Activated T-helper 9 cell treated with anti-CD3 and anti-CD28 coated beads, Interleukin-2, amount 50 U/mL, for 16 hours (primary cell): ENCODE measurements around the gene TCHH.
"Not testable (repeated sequence)": the region's sequence is repeated elsewhere in the genome, so short reads cannot be mapped to it uniquely, and the experiment has no call there.

Experiments used
- DNase-seq: peaks from one replicate; pipeline ENCODE4 v3.0.0-alpha.2; 2020; ENCODE audit warnings: low read depth

TCHH gene

GRCh38 chr1:152112101-152112884, 3.0 kb downstream of the TCHH start:
- DNase-seq: no peak

GRCh38 chr1:152111515-152111968, 3.7 kb downstream of the TCHH start:
- DNase-seq: no peak

DNA sequence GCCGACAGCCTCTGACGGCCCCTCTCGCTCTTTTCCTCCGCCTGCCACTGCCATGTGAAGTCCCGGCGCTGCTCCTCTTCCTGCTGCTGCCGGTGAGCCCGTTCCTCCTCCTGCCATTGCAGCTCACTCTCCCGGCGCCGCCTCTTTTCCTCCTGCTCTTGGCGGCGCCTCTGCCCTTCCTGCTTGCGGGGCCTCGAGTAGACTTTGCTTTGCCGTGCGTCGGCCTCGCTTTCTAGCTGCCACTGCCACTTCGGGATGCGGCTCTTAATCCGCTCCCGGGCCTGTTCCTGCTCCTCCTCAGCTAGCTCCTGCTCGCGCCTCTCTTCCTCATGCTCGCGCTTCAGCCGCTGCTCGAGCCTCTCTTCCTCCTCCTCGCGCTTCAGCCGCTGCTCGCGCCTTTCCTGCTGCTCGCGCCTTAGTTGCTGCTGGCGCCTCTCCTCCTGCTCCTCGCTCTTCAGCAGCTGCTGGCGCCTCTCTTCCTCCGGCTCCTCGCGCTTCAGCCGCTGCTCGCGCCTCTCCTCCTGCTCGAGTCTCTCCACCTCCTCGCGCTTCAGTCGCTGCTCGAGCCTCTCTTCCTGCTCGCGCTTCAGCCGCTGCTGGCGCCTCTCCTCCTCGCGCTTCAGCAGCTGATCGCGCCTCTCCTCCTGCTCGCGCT, 4.3 kb downstream of the TCHH start:
- DNase-seq: no peak

GRCh38 chr1:152110365-152110859, 4.8 kb downstream of the TCHH start:
- no peak for DNase-seq

DNA sequence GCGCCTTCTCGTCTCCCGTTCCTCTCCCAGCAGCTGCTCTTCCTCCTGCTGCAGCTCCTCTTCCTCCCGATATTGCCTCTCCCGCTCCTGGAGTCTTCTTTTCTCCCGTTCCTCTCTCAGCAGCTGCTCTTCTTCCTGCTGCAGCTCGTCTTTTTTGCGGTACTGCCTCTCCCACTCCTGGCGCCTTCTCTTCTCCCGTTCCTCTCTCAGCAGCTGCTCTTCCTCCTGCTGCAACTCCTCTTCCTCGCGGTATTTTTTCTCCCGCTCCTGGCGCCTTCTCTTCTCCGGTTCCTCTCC, 5.3 kb downstream of the TCHH start:
- DNase-seq: no peak

GRCh38 chr1:152109231-152109997, 5.8 kb downstream of the TCHH start:
- no peak for DNase-seq

- no peak for DNase-seq
These were observed 6.4 kb downstream of the TCHH start for GRCh38 chr1:152108882-152109222.

DNA sequence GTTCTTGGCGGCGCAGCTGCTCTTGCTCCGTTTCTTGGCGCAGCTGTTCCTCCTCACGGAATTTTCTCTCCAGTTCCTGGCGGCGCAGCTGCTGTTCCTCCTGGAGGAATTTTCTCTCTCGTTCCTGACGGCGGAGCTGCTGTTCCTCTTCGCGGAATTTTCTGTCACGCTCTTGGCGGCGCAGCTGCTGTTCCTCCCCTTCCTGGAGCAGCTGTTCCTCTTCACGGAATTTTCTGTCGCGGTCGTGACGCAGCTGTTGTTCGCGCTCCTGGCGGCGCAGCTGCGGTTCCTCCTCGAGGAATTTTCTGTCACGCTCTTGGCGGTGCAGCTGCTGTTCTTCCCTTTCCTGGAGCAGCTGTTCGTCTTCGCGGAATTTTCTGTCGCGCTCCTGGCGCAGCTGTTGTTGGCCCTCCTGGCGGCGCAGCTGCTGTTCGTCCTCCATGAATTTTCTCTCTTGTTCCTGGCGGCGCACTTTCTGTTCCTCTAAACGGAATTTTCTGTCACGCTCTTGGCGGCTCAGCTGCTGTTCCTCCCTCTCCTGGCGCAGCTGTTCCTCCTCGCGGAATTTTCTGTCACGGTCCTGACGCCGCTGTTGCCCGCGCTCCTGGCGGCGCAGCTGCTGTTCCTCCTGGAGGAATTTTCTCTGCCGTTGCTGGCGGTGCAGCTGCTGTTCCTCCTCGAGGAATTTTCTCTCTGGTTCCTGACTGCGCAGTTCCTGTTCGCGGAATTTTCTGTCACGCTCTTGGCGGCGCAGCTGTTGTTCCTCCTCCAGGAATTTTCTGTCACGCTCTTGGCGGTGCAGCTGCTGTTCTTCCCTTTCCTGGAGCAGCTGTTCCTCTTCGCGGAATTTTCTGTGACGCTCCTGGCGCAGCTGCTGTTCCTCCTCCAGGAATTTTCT, 7.0 kb downstream of the TCHH start:
- DNase-seq: no peak

- DNase-seq: no peak
These were observed 7.9 kb downstream of the TCHH start for GRCh38 chr1:152107031-152107983.

GRCh38 chr1:152104854-152105253, 10.4 kb downstream of the TCHH start:
- no peak for DNase-seq

DNA sequence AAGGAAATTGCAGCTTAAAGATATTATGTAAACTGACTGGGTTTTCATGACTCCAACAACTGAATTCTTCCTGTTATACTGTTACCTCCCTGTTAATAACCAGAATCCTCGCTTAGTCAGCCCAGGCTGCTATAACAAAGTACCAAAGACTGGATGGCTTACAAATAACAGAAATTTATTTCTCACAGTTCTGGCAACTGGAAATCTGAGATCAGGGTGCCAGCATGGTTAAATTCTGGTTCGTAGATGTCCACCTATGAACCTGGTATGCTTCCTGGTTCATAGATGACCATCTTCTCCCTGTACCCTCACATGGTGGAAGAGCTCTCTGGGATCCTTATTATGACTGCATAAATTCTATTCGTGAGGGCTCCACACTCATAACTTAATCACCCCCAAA, 18.3 kb downstream of the TCHH start:
- no peak for DNase-seq

DNA sequence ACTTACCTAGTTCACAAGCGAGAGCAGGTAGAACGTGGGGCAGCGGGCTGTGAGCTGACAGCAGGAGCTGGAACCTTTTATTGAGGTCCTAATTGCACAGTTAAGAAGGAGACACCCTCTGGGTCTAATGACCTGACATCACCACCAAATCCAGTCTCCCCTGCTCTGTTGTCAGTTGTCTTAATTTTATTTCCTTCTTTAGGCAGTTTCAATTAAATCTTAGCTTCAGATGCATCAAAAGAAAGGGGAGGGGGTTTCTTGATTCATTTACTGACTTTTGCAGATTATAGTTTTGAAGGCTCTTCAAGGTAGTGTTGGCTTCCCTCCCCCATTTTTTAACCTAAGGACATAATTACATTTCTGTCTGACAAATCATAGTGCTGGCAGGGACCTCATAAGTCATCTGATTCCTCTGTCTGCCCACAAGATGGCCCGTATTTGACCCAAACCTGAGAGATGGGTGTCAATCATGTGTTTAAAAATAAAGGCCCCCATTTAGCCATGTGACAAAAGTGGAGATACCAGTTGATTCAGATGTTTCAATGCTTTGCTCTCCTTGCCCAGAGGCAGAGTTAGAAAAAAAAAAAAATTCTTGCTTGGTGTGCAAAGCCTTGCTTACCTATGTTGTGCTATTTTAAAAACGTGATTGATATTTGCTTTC, 26.1 kb downstream of the TCHH start, which contains the start of gene TCHHL1:
Gene TCHHL1 (minus strand): TSS at position 51 of the 661 bp plus-strand sequence. CDS start 921 bp downstream, outside the sequence.
- no peak for DNase-seq

DNA sequence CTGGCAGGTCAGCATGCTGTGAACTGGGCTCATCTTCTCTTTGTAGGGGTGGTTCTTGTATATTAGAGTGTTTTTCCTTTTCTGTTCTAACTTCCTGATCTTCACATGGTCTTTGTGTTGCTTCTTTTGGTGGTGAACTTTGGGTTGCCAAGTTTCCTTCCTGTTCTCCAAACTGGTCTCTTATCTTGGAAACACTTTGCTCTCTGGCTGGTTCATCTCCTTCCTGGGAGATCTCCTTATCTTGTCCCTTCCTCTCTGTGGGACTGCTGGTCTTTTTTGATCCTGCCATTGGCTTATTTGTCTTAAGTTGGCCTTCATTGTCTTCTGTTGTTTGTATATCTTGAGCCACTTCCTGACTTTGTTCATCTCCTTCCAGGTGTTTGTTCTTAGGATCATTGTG, 28.5 kb downstream of the TCHH start:
- no peak for DNase-seq

- no peak for DNase-seq
These were observed 30.4 kb downstream of the TCHH start for GRCh38 chr1:152084853-152085252.

DNA sequence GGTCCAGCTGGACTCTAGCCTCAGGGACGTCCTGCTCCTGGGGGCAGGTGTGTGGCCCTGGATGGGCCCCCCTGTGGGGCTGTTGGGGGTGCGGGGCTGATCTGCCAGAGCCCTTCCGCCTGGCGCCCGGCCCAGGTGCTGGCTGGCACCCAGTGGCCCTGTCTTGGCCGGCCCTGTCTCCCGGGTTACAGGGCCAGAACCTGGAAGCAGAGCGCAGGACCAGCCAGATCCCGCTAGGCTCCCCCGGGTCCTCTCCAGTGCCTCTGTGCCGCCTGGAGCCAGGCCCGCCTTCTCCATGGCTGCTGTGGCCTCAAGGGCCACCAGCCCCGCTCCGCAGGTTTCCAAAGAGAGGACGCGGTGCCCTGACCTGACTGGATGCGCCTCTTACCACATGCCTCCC, 34.2 kb downstream of the TCHH start:
- DNase-seq: not testable (repeated sequence)

DNA sequence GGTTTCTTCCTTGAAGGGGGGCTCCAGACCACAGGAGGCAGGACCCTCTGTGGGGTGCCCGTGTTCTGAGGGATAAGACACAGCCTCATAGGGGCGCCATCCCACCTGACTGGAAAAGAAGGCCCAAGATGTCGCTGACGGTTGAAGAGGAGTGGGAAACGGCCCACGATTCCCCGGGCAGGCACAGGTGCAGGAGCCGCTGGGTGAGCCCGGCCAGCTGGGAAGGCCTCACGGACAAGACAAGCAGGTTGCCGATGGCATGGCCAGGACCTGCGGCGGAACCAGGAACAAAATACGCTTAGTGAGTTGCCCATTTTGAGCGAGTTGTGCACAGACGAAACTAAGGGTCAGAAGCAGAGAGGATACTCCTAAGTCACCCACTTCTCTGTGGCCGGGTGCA, 34.8 kb downstream of the TCHH start:
- not testable (repeated sequence) for DNase-seq

DNA sequence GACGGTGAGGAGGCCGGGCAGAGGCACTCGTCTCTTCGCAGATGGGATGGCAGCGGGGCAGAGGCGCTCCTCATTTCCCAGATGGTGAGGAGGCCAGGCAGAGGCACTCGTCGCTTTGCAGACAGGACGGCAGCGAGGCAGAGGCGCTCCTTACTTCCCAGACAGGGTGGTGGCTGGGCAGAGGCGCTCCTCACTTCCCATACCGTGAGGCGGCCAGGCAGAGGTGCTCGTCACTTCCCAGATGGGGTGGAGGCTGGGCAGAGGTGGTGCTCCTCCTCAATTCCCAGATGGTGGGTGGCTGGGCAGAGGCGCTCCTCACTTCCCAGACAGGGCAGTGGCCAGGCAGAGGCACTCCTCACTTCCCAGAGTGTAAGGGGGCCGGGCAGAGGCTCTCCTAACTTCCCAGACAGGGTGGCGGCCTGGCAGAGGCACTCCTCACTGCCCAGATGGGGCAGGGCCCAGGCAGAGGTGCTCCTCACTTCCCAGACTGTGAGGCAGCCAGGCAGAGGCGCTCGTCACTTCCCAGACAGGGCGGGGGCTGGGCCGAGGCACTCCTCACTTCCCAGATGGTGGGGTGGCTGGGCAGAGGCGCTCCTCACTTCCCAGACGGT, 36.3 kb downstream of the TCHH start:
- DNase-seq: no peak

DNA sequence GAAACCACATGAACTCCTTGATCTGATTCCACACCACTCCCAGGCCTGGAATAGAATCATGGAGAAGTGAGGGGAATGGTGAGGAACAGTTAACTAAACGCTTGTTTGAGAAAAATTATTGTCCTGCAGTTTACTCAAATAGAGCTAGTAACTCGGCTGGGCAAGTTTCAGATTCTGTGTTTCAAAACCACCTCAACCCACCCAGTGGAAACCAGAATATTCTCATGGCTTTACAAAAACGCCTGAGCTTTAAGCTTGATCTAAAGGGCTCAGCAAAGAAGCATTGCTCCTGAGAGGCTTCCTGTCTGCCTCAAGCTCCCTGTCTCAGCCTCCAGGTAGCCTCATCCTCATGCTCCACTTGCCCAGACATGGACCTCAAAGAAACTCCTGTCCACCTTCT, 42.9 kb downstream of the TCHH start:
- no peak for DNase-seq

DNA sequence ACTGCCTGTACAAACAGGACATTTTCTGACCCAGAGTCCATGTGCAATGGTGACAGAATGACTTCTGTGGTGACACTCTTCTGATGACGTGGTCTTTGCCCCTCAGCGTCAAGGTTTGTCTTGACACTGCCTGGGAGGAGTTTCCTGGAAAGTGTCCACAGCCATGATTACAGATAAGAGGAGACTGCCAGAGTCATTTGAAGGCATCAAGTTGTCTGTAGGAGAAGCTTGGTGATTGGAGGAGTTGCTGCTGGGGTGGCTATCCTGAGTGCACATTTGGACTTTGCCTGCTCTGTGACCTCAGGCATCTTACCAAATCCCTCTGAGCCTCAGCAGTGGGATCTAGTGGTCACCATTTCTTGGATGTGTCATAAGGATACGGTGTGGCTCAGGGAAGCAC, 44.1 kb downstream of the TCHH start:
- DNase-seq: no peak

DNA sequence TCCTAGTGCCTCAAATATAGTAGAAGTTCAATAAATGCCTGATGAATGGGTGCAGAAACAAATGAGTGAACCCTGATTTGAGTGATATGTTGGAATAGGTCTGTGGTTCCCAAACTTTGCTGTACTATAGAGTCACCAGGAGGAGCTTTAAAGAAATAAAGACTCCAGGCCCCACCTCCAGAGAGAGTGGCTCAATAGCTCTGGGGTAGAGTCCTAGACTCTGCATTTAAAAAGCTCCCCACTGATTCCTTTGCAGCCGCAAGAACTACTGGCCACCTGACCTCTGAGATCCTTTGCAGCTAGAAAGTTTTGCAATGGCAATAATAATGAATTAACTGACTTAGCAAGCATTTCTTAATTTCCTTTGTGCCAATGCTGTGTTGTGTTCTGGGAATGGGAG, 47.3 kb downstream of the TCHH start:
- DNase-seq: no peak
